ENCODE measurements around the gene PDE4D.

DNA sequence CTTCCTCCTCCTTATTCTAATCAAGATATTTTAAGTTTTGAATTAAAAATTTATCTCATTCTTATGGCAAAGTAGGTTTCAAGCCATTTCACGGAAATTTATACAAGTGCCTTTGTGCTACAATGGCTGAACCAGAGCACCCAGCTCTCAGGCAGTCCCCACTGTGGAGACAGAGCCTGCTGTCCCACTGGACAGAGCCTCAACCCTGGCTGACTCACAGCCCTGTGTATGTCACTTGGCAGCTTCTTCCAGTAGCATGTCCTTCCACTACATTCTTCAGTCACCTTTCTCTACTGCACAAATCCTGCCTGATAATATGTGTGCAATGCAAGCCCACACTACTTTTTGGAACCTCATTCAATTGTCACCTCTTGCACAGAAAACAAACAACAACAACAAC lies 253.1 kb downstream of the PDE4D start:
- TF ChIP-seq EZH2 (IDR thresholded peaks at IDR 0.05; ENCODE audit: insufficient read depth, poor library complexity, severe bottlenecking) (no peak), EZH2phosphoT487 (IDR thresholded peaks at IDR 0.05; ENCODE audit: insufficient read depth, low read depth) (no peak)

All from GM23248 (cell line).